Stimulated activated CD4-positive, alpha-beta T cell treated with anti-CD3 and anti-CD28 coated beads, Interleukin-12 subunit alpha, Interleukin-12 subunit beta, amount 100 ng/mL, for 24 hours (primary cell): Measurements from ENCODE around the gene DYNC2I2.

Experiments
- DNase-seq, 2 experiments: peaks; one replicate each; pipeline ENCODE4 v3.0.0-alpha.2; 2020; ENCODE audit warnings: low read depth in 2 of 2

DYNC2I2 gene

GRCh38 chr9:128636024-128636390 is 20.6 kb downstream of the DYNC2I2 start:
- DNase-seq, result no peak

GRCh38 chr9:128635266-128636023 is 21.2 kb downstream of the DYNC2I2 start:
- DNase-seq, result no peak

DNA sequence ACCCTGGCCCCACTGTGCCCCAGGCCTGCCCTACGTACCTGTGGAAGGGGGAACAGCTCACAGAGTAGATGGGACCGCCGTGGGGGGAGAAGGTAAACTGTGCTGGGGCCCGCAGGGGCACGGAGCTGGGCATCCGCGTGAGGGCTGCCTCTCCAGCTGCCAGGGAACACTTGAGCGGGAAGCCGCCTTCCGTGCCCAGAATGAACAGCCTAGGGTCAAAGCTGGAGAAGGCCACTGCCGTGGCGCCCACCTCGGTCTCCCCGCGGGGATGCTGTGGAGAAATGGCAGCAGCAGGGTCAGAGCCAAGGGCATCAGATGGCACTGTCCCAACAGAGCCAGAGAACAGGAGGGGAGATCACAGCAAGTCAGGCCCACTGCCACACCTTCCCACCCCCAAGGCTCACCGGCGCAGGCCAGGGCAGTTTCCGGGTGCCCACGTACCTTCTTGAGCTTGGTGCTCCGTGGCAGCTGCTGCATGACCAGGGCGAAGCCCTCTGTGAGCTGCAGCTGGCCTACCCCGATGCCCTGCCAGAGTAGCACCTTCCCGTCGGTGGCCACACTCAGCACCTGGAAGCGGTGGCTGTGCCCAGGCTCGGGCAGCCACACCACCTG is 21.9 kb downstream of the DYNC2I2 start:
- no peak for DNase-seq

DNA sequence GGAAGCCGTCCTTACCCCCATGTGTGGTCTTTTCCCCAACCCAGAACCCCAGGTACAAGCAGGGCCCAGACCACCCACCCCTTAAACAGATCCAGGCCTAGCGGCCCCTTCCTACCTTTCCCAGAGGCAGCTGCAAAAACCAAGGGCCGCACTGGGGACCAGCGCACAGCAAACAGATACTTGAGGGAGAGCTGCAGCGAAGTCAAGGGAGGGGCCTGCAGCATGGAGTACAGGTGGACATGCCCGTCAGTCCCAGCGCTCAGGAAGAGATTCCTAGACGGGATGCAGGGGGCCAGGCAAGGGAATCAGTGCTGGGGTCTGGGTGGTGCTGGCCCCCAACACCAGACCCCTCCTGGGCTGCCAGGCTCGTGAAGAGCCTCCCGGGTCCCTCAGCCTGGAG is 22.5 kb downstream of the DYNC2I2 start:
- no peak for DNase-seq

DNA sequence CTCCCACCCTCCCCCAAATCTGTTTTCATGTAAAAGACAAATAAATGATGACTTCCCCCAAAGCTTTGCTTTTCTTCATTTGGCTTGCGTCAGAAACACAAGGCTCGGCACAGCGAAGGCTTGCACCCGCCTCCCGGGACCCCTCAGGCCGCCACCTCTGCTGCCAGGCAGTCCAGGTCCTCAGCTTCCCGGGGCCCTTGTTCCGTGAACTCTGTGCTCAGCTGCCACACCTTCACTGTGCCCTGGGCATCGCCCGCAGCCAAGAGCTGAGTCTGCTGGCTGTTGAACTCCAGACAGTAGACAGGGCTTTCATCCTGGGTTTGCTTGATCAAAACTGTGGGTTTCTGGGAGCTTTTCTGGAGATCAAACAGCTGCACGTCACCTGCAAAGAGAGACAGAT is 23.0 kb downstream of the DYNC2I2 start:
- no peak for DNase-seq

- DNase-seq, result no peak
Measured at GRCh38 chr9:128633057-128633456, 23.6 kb downstream of the DYNC2I2 start.

- no peak for DNase-seq
Measured at GRCh38 chr9:128632486-128632885, 24.2 kb downstream of the DYNC2I2 start.

DNA sequence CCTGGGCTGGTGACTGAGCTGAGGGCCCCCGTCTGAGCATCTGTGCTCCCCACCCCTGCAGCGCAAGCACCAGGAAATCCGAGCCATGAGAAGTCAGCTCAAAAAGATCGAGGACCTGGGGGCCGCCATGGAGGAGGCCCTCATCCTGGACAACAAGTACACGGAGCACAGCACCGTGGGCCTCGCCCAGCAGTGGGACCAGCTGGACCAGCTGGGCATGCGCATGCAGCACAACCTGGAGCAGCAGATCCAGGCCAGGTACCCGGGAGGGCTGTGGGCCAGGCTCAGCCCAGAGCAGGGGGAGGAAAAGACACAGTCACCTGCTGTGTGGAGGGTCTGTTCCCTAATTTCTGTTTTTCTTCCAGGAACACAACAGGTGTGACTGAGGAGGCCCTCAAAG is 24.6 kb downstream of the DYNC2I2 start:
- DNase-seq, result no peak

GRCh38 chr9:128631636-128632035 is 25.0 kb downstream of the DYNC2I2 start:
- no peak for DNase-seq

DNA sequence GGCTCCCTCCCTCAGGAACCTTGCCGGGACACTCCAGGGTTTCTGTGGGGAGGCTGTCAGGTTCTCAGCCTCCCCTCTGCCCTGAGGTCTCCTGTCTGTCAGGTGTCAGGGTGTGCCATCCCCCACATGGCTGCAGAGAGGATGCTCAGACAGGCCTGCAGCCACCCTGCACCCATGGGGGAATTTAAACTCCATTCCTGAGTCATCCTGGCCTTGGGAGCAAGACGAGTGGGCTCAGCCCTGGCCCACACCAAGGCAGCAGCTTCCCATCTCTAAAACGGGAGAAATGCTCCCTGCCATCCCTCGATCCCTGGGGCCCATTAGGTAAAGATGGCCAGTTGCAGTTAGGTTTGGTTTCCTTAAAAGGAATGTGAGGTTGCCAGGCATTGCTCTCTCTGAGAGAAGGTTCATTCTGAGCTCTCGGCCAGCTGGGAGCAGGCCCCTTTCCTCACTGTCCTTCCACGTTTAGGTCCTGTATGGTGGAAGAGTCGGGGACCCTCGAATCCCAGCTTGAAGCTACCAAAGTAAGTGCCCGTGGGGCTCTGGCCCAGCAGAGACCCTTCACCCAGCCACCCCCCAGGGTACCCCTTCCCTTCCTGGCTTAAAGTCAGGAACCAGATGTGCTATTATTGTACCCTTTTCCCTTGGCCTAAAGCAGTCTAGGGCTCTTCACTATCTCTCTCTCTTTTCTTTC is 26.6 kb downstream of the DYNC2I2 start:
- DNase-seq, result no peak

GRCh38 chr9:128629136-128629535 is 27.5 kb downstream of the DYNC2I2 start:
- no peak for DNase-seq

- no peak for DNase-seq
Measured at GRCh38 chr9:128628471-128629048, 28.1 kb downstream of the DYNC2I2 start.

DNA sequence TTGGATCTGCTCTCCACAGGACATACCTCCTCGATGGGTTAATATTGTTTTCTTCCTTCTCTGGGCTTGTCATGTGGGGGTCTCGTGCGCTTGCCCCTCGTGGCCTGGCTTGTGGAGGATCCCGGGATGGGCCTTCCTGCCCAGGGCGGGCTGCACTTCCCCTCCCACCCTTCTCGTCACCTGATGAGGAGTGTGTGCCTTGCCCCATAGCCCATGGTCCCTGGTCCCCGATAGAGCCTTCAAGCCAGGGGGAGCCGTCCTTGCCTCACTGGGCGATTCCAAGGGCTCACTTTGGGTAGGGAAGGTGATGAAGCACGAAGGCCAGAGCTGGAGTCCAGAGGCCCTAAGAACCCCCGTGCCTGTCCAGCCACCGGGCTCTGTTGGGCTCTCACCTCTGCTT is 28.7 kb downstream of the DYNC2I2 start:
- no peak for DNase-seq

GRCh38 chr9:128627127-128627715 is 29.4 kb downstream of the DYNC2I2 start:
- DNase-seq, result no peak

DNA sequence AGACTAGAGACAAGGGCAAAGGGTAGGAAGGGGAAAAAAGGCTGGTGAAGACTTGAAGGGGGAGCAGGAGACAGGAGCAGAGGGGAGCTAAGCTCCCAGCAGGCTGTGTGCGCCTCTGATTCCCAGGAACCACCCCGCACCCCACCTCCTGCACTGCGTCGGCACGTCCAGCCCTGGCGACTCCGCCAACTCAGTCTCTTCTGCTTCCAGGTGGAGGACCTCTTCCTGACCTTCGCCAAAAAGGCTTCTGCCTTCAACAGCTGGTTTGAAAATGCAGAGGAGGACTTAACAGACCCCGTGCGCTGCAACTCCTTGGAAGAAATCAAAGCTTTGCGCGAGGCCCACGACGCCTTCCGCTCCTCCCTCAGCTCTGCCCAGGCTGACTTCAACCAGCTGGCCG is 30.5 kb downstream of the DYNC2I2 start:
- no peak for DNase-seq

DNA sequence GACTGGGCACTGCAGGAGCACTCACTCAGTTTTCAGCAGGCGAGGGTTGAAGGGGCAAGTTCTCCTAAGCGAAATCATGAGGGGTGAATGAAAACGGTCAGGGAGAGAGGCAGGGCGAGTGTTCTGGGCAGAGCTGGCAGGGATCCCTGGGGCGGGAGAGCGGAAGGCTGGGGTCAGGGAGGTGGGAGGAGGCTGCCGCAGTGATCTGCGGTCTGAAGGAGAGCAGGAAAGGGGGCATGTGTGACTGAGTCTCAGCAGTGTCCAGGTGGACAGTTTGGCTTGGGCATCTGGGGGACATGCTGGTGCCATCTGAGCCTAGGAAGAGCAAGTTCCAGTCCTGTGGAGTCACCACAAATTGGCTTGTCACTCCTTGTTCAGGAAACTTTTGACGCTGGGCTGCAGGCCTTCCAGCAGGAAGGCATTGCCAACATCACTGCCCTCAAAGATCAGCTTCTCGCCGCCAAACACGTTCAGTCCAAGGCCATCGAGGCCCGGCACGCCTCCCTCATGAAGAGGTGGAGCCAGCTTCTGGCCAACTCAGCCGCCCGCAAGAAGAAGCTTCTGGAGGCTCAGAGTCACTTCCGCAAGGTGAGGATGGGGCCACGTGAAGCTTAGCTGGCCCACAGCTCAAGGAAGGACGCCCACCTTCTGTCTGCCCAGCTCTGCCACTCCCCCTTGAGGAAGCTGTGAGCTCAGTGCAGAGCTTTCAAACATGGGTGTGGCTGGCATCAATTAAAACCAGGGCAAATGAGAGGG is 31.1 kb downstream of the DYNC2I2 start:
- DNase-seq, result no peak

DNA sequence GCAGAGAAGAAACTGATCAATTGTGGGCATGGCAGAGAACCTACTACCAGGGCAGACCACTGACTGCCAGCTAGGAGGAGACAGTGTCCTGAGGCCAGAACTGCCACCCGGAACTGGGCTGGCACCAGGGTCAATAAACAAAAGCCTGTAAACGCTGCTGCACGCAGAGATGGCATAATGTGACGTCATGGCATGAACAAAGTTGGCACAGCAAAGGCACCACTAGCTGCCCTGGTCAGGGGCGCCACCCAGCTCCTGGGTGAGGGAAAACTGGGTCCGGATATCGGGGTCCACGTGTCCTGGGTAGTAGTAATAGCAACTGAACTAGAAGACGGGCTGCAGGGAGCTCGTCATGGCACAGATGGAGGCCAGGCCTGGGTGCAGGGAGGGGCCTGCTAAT is 32.1 kb downstream of the DYNC2I2 start:
- DNase-seq, result no peak

- DNase-seq, result no peak
Measured at GRCh38 chr9:128621730-128622455, 34.8 kb downstream of the DYNC2I2 start.

GRCh38 chr9:128619779-128620178 is 36.9 kb downstream of the DYNC2I2 start:
- no peak for DNase-seq

GRCh38 chr9:128619127-128619526 is 37.5 kb downstream of the DYNC2I2 start:
- no peak for DNase-seq

- DNase-seq, result no peak
Measured at GRCh38 chr9:128617943-128618342, 38.7 kb downstream of the DYNC2I2 start.
